Measurements from ENCODE around the gene SESTD1. TPM values are rescaled to one million over a fixed set of nuclear protein-coding genes. Genes with fewer than 3 reads are reported as not detected.
"Not testable (repeated sequence)": the region's sequence is repeated elsewhere in the genome, so short reads cannot be mapped to it uniquely, and the experiment has no call there.

SESTD1 gene
- total RNA-seq, 1 donor from 2014 or later = 25.2 TPM

DNA sequence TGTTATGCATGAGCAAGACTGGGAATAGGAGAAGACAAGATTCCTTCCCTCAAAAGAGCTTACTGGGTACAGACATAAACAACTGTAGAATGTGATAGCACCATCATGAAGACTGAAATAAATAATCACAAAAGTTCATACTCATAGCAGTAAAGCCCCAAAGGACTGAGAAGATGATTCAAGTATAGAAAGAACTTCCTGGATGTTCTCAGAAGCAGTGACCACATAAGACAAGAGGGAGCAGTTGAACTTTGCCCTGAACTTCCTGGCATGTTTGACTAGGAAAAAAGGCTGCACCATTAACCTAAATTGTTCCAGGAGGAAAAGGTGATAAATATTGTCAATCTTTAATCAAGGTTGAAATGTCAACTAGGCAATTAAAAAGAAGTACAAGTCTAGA is 156.9 kb downstream of the SESTD1 start:
- peak in 1 of 2 donors; percentile 69 for DNase-seq (ENCODE audit: low read depth in 2 of 2)

DNA sequence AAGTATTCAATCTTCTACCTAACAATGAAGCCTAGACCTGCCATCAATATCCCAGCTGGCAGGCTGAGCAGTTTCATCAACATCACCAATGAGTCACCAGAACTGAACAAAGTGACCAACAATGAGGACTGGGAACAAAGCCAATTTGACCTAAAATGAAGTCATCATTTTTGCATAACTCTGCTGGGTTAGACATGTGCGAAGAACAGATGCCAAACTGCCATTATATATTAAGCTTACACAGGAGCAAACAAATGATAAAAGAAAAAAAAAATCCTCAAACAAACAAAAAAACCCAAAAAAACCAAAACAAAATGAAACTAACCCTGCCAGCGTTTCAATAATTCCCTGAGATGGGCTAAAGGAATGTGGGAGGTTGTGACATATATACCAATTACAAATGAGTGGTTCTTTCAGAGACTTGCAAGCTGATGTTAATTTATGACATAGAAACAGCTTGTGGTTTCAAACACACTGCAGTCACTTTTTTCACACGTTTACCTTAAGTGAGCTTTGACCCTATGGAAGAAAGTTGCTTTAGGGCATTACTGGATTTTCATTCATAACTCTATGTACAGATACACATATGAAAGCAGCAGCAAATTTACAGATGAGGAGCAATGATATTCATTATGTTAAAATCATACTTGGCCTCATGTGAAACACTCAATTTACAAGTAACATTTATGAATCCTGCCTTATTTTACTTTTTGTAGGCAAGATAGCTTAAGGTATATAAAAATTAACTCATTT is 157.8 kb downstream of the SESTD1 start:
- peak; percentile 99 for DNase-seq (ENCODE audit: low read depth in 2 of 2)

DNA sequence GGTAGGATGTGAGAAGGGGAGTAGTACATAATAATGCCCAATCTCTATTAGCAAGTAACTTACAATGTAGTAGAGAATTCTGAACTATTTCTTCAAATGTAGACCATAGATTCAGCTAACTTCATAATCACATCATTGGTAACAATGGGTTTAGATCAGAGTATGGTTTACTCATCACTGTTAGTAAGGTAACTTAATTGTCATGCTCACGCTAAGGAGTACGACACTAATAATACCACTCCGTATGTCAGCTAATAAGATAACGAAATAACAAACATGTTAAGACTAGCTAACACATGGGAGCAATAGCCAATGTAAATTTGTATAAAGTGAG is 158.3 kb downstream of the SESTD1 start:
- DNase-seq (ENCODE audit: low read depth in 2 of 2) = no peak

DNA sequence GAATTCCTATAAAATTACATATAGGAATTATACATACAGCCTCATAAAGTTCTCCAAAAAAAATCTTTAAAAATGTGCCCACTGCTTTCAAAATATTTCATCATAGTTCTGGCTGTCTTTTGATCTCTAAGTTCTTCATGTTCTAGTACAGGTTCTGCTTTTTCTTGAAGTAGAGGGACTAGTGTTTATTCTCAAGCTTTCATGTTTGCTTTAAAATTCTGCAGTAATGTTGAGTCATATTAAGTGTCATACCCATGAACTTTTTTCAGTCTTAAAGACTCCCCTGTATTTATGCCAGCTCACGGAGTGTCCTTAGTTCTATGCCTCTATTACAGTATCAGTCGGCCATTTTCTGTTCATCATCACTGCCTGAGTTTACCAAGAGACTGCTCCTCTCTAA is 159.9 kb downstream of the SESTD1 start:
- DNase-seq (ENCODE audit: low read depth in 2 of 2) = peak in 1 of 2 donors; percentile 47

DNA sequence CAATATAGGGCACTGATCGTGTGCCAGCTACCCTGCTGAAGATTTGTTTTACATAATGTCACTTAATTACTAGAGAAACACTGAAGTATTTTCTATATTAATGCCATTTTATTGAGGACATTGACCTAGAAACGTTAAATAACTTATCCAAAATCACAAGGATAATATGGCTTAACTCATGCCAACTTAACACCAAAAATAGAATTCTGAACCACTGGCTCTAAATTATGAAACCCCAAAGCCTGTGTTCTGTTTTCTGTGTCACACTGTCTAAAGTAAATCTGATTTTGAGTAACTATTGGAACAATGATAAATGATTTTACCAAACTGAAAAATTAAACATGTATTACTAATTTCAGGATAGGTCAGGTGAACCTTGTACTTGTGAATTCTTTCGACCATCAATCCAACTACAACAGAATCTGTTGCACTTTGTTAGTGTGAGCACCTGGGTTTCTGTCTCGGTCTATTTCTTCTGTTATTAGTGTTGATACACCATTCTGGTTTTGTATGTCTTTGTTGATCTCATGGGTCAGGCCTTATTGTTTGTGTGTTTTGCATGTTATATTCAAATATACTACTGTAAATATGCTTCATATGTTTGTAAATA is 166.4 kb downstream of the SESTD1 start:
- no peak for DNase-seq (ENCODE audit: low read depth in 2 of 2)

DNA sequence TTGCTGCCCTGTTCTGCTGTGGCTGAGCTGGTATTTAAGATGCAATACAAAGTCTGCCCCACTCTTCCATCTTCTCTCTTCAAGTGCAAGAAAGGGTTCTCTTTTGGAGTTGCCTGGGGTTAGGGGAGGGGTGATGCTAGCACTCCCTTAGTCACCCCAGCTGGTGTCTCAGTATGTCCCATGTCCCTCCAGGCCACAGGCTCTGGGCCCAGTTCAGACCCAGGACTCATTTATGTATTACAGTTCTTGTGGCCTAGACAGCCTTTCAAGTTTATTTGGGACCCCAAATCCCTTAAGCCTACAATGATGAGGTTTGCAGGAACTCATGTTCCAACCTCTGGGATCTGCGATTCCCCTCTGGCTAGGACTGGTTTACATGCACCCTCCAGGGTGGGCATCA is 167.5 kb downstream of the SESTD1 start:
- DNase-seq (ENCODE audit: low read depth in 2 of 2) = no peak

DNA sequence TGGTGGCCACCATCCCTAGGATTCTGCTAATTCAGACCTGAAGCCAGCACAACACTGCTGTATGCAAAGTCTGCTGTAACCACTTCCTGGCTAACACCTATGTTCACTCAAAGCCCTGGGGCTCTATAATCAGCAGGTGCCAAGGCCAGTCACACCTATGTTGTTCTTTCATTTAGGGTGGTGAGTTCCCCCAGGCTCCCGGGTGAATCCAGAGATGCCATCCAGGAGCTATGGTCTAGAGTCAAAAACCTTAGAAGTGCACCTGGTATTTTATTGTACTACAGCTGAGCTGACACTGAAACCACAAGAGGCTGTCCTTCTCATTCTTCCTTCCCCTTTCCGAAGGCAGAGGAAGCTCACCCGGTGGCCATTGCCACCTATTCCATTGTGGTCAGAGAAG is 168.5 kb downstream of the SESTD1 start:
- no peak for DNase-seq (ENCODE audit: low read depth in 2 of 2)

DNA sequence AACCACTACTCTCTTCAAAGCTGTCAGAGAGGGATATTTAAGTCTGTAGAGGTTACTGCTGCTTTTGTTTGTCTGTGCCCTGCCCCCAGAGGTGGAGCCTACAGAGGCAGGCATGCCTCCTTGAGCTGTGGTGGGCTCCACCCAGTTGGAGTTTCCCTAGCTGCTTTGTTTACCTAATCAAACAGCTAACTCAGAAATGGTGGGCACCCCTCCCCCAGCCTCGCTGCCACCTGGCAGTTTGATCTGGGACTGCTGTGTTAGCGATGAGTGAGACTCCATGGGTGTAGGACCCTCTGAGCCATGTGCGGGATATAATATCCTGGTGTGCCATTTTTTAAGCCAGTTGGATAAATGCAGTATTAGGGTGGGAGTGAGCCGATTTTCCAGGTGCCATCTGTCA is 171.7 kb downstream of the SESTD1 start:
- not testable (repeated sequence) for DNase-seq (ENCODE audit: low read depth in 2 of 2)

DNA sequence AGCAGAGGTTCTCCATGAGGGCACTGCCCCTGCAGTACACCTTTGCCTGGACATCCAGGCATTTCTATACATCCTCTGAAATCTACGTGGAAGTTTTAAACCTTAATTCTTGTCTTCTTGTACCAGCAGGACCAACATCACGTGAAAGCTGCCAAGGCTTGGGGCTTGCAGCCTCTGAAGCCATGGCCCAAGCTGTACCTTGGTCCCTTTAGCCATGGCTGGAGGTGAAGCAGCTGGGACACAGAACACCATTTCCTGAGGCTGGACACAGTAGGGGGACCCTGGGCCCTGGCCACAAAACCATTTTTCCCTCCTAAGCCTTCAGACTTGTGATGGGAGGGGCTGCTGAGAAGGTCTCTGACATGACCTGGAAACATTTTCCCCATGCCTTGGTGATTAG is 181.9 kb downstream of the SESTD1 start:
- no peak for DNase-seq (ENCODE audit: low read depth in 2 of 2)

DNA sequence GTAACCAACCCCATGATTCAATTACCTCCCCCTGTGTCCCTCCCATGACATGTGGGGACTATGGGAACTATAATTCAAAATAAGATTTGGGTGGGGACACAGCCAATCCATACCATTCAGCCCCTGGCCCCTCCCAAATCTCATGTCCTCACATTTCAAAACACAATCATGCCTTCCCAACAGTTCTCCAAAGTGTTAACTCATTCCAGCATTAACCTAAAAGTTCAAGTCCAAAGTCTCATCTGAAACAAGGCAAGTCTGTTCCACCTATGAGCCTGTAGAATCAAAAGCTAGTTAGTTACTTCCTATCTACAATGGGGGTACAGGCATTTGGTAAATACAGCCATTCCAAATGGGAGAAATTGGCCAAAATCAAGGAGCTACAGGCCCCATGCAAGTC is 182.7 kb downstream of the SESTD1 start:
- no peak for DNase-seq (ENCODE audit: low read depth in 2 of 2)

DNA sequence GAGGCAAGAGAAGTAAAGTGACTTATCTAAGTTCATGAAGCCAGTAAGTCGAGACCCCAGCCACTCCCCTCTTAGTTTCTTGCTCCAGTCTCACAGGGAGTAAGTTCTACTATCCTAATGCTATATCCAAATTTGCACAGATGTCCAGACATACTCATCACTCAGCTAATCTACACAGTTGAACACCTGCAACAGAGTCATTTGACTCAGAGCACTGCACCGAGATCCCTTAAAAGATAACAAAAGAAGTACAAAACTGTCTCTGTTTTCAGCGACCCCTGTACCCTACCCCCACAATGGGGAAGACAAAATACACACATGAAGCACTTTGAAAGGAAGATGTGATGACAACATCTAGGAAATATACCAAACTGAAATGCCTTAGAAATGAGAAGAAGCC is 192.1 kb downstream of the SESTD1 start:
- no peak for DNase-seq (ENCODE audit: low read depth in 2 of 2)

DNA sequence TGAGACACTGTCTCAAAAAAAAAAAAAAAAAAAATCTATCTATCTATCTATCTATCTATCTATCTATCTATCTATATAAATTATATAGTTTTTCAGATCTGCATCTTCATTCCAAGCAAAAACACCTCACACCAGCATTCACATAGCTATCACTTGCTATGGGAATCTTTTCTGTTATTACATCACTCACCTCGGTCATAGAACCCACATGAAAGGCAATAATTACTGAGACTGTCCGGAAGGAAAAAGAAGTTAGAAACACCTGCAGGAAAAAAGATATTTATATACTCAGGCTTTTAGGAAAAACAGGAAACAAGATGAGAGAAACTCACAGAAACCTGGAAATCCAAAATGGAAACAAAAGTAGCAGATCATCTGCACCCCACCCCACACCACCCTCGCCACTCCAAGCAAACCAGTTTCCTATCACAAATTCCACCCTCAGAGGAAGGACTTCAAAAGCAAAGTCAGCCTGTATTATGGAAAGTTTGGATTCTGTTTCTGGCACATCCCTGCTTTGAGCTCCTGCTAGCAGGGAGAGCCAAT is 192.7 kb downstream of the SESTD1 start:
- peak in 1 of 2 donors; percentile 85 for DNase-seq (ENCODE audit: low read depth in 2 of 2)

DNA sequence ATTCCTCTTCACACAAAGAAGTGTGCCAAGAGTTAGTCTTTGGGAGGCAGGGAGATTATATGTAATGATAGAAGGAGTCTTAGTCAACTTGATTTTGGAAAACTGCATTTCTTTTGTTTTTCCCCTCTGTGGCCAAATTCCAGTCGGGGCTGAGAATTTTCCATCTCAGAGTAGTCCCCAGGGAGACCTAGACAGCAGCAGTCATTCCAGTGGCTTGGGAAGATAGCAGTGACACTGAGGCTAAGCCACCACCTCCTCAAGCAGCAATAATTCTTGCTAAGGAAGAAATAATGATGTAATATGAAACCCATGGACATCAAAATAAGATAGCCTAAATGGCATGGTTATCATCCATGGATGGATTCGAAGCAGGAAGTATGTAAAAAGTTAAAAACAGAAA is 193.7 kb downstream of the SESTD1 start:
- no peak for DNase-seq (ENCODE audit: low read depth in 2 of 2)

DNA sequence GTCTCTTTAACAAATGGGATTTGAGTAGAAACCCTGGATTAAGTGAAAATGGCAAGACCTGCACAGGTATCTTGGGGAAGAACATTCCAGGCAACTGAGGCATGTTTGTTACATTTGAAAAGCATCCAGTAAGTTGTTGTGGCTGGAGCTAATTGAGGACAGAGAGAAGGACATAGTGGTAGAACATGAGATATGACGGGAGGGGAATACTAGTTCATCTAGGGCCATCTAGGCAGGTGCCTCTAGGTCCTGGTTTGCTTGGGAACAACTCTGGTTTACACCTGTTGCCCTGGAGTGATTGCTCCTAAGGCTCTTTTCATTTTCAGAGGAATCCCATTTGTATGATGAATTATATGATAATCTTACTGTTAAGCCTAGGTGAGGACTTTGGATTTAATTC is 194.9 kb downstream of the SESTD1 start:
- DNase-seq (ENCODE audit: low read depth in 2 of 2) = no peak

DNA sequence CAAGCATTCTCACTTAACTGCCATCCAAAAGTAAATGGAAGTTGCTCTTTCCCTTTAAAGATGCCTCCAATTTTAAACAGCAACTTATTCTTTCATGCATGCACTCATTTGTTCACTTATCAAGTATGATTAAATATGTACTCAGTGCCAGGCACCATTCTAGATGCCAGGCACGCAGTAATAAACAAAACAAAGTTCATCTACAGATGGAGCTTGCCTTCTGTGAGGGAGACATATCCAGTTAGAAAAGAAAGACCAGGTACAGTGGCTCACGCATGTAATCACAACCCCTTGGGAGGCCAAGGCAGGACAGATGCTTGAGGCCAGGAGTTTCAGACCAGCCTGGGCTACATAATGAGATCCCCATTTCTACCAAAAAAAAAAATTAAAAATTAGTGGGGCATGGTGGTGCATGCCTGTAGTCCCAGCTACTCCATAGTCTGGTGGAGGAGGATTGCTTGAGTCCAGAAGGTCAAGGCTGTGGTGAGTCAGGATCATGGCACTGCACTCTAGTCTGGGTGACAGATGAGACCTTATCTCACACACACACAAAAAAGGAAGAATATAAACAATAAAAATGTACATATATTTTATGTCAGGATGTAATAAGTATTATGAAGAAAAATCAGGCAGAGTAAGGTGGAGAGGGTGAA is 195.5 kb downstream of the SESTD1 start:
- no peak for DNase-seq (ENCODE audit: low read depth in 2 of 2)

DNA sequence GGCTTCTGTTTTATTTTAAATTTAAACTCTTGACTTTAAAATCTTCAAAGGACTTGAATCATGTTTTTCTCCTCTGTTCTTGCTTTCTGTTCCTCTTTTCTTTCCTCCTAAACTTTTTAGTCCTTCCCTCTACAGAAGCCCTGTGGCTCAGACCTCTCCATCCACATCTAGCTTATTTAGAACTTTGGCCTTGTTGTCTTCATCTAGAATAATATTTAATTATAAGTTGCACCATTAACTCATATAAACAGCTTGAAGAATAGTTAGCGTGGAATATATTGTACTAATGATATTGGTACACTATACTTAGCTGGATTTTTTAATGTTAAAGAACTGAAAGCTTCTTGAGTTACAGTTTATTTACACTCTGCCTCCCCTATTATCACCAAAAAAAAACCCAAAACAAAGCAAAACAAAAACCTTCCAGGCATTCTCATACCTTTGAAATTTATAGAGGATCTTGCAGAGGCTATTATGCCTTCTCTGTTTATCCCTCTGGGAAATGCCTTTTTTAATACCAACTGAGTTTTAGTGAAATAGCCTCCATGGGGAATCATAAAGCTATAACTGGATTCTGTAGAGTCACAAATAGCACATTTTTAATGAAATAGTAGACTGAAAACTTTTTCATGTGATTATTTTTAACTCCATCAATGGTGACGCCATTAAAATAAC is 205.5 kb downstream of the SESTD1 start:
- DNase-seq (ENCODE audit: low read depth in 2 of 2) = no peak

DNA sequence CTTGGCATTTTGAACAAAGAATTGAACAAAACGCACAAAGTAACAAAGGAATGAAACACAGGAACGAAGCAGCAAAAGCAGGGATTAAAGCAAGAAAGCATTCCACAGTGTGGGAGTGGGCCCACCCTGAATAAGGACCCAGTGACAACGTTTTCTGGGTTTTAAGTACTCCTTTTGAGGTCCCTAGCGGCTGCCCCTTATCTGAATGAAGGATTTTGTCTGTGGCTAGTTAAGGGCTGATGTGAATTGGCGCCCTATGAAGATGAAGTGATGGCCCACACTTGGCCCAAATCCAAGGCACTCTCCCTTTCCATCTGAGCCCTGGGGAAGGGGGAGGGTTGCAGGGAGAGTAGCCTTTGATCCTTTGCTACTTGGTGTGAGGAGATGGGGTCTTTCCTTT is 206.9 kb downstream of the SESTD1 start:
- DNase-seq (ENCODE audit: low read depth in 2 of 2) = no peak

DNA sequence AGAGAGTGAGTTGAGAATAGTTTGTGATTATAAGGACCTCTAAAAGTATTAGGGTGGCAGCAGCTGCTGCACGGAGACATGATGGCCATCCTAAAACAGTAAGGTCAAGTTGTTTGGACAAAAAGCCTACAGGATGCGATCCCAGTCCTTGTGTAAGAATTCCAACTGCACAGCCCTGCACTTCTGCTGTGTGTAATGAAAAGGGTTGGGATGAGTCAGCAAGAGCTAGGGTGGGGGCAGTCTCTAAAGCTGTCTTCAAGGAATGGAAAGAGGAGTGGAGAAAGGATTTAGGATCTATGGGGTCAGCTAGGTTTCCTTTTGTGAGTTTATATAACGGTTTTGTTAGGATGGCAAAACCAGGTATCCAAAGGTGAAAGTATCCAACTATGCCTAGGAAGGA is 211.1 kb downstream of the SESTD1 start:
- DNase-seq (ENCODE audit: low read depth in 2 of 2) = not testable (repeated sequence)
